ENCODE measurements around the gene ARPP21. TPM values are rescaled to one million over a fixed set of nuclear protein-coding genes. Genes with fewer than 3 reads are reported as not detected.

Gene ARPP21
- total and polyA plus RNA-seq, 9 donors, result not detected

DNA sequence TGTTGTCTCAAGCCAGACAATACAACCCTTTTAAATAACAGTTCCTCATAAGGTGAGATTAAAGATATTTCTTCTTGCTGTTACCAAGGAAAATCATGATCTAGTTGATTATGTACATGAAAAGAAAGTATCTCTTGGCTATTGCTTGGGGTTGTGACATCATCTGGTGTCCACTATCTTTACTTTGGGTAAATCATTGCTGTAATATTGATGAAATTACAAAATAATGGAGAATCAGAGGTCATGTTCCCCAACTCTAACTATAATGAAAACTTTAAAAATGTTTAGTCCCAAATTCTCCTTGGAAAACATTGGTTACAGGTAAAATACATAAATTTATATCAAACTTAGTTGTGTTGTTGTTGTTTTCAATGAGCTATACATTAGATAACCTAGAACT is 142.2 kb downstream of the ARPP21 start:
- intact Hi-C loops (cut with DNase I), result no loop called here
- TF ChIP-seq, protein P1, sequence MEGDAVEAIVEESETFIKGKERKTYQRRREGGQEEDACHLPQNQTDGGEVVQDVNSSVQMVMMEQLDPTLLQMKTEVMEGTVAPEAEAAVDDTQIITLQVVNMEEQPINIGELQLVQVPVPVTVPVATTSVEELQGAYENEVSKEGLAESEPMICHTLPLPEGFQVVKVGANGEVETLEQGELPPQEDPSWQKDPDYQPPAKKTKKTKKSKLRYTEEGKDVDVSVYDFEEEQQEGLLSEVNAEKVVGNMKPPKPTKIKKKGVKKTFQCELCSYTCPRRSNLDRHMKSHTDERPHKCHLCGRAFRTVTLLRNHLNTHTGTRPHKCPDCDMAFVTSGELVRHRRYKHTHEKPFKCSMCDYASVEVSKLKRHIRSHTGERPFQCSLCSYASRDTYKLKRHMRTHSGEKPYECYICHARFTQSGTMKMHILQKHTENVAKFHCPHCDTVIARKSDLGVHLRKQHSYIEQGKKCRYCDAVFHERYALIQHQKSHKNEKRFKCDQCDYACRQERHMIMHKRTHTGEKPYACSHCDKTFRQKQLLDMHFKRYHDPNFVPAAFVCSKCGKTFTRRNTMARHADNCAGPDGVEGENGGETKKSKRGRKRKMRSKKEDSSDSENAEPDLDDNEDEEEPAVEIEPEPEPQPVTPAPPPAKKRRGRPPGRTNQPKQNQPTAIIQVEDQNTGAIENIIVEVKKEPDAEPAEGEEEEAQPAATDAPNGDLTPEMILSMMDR (IDR thresholded peaks at IDR 0.05), result no peak
- no peak for TF ChIP-seq POLR2A (IDR thresholded peaks at IDR 0.05)
- TF ChIP-seq EP300 (IDR thresholded peaks at IDR 0.05), result no peak

DNA sequence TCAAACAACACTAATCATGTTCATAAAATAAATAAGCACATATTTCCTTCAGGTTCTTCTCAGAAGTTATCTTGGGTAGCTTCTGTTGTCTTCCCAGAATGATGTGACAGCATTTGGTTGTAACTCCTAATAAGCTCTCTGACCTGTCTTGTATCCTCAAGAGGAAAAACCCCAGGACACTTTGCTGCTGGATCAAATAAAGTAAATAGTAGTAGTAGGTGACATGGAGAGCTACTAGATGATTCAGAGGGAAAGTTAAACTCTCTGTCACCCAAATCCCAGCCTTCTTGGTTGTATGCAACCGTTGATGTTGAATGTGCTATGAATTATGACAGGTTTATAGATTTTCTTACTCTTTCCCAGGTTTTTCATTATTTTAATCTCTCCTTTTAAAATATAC is 143.0 kb downstream of the ARPP21 start:
- no peak overlapping the region for H3K27ac ChIP-seq
- no peaks in the 10 kb centered on the region for H3K27me3 ChIP-seq
- WGBS, 3 donors, result 67 to 78% (median 72%) methylated on average over 1 of the region's 1 CpG
- no peaks in the 10 kb centered on the region for H3K9me3 ChIP-seq
- no peak overlapping the region for H3K4me3 ChIP-seq
- no peaks in the 10 kb centered on the region for H3K4me1 ChIP-seq (ENCODE audit: insufficient read depth)
- TF ChIP-seq, protein P1 (IDR thresholded peaks at IDR 0.05), result no peak
- TF ChIP-seq POLR2A (IDR thresholded peaks at IDR 0.05) (no peak), EP300 (IDR thresholded peaks at IDR 0.05) (no peak)
- no peak for DNase-seq
- no peaks in the 10 kb centered on the region for H3K36me3 ChIP-seq
- intact Hi-C loops (cut with DNase I), result no loop called here

More for the DNA sequence above, 142.2 kb downstream of the ARPP21 start:
- Histone ChIP-seq H3K36me3 (no peaks in the 10 kb centered on the region), H3K27ac (no peak overlapping the region), H3K9me3 (no peaks in the 10 kb centered on the region), H3K27me3 (no peaks in the 10 kb centered on the region), H3K4me1 (ENCODE audit: insufficient read depth) (no peaks in the 10 kb centered on the region), H3K4me3 (no peak overlapping the region)
- no peak for DNase-seq

DNA sequence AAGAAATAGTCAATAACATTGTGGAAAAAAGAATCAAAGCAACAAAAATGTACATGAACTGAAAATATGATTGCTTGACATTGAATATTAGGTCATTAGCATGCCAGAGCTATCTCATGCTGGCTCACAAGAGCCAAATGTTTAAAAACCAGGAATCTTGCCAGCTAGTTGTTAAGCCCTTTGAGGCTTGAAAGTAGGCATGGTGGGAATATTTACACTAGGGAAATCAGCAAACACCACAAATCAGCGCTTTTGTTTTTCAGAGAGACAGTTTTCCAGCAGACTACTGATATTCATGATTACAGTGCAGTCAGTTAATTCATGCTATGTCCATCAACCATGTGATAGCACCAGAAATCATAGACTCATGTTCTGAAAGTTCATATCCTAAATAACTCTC is 144.8 kb downstream of the ARPP21 start:
- intact Hi-C loops (cut with DNase I), result no loop called here
- no peaks in the 10 kb centered on the region for H3K36me3 ChIP-seq
- H3K9me3 ChIP-seq, result no peaks in the 10 kb centered on the region
- DNase-seq, result no peak
- 72 to 90% (median 84%) methylated on average over 1 of the region's 1 CpG for WGBS, 3 donors
- H3K4me1 ChIP-seq (ENCODE audit: insufficient read depth), result no peaks in the 10 kb centered on the region
- no peaks in the 10 kb centered on the region for H3K27me3 ChIP-seq
- H3K4me3 ChIP-seq, result no peak overlapping the region
- H3K27ac ChIP-seq, result no peak overlapping the region
- no peak for TF ChIP-seq POLR2A (IDR thresholded peaks at IDR 0.05)
- no peak for TF ChIP-seq EP300 (IDR thresholded peaks at IDR 0.05)
- TF ChIP-seq, protein P1 (IDR thresholded peaks at IDR 0.05), result no peak

- Histone ChIP-seq H3K4me3 (no peak overlapping the region), H3K9me3 (no peaks in the 10 kb centered on the region), H3K36me3 (no peaks in the 10 kb centered on the region), H3K27me3 (no peaks in the 10 kb centered on the region), H3K27ac (no peak overlapping the region), H3K4me1 (ENCODE audit: insufficient read depth) (no peaks in the 10 kb centered on the region)
- DNase-seq, result no peak
- TF ChIP-seq, protein P1 (IDR thresholded peaks at IDR 0.05), result no peak
- TF ChIP-seq EP300 (IDR thresholded peaks at IDR 0.05) (no peak), POLR2A (IDR thresholded peaks at IDR 0.05) (no peak)
- intact Hi-C loops (cut with DNase I), result no loop called here
- WGBS, 3 donors, result 86 to 88% (median 88%) methylated on average over 4 of the region's 4 CpGs
Measured at GRCh38 chr3:35785234-35785888, 146.0 kb downstream of the ARPP21 start.
